GM08714 (cell line): Measurements from ENCODE around the gene FMNL2.
A peak's percentile ranks its signal among the peaks of the same experiment; 100 is the strongest.

Experiments
- H3K4me3 ChIP-seq: fragments of 200-500 bp; sonication (Bioruptor generic); 2 replicates; pipeline ENCODE4 v1.5.1; 2014; ENCODE audit warnings: mild to moderate bottlenecking, low read length, inconsistent platforms
- ZNF274 ChIP-seq: IDR thresholded peaks from 2 replicates; pipeline ENCODE4 v1.6.1; 2012; ENCODE audit warnings: mild to moderate bottlenecking, low read depth, low read length

FMNL2 gene

GRCh38 chr2:152458441-152458940 is 123.5 kb downstream of the FMNL2 start:
- no peak overlapping the region for H3K4me3 ChIP-seq
- TF ChIP-seq ZNF274: no peak

- no peak for TF ChIP-seq ZNF274
- no peak overlapping the region for H3K4me3 ChIP-seq
Measured at GRCh38 chr2:152459091-152459490, 124.1 kb downstream of the FMNL2 start.

- TF ChIP-seq ZNF274: no peak
- no peak overlapping the region for H3K4me3 ChIP-seq
Measured at GRCh38 chr2:152460567-152460966, 125.6 kb downstream of the FMNL2 start.

- no peak overlapping the region for H3K4me3 ChIP-seq
- TF ChIP-seq ZNF274: no peak
Measured at GRCh38 chr2:152462120-152462519, 127.1 kb downstream of the FMNL2 start.

- TF ChIP-seq ZNF274: no peak
Measured at GRCh38 chr2:152462779-152463178, 127.8 kb downstream of the FMNL2 start.

GRCh38 chr2:152464851-152465470 is 130.0 kb downstream of the FMNL2 start:
- TF ChIP-seq ZNF274: no peak
- no peak overlapping the region for H3K4me3 ChIP-seq

More at GRCh38 chr2:152462779-152463178, 127.8 kb downstream of the FMNL2 start:
- H3K4me3 ChIP-seq: no peak overlapping the region

GRCh38 chr2:152465541-152465940 is 130.6 kb downstream of the FMNL2 start:
- no peak for TF ChIP-seq ZNF274
- H3K4me3 ChIP-seq: no peak overlapping the region

GRCh38 chr2:152466041-152466440 is 131.1 kb downstream of the FMNL2 start:
- no peak for TF ChIP-seq ZNF274
- no peak overlapping the region for H3K4me3 ChIP-seq

GRCh38 chr2:152466980-152467676 is 132.2 kb downstream of the FMNL2 start:
- no peak for TF ChIP-seq ZNF274
- H3K4me3 ChIP-seq: peak overlapping the region; percentile 40; the same call in 1 of the 2 replicates

- peak overlapping the region; percentile 21; the same call in 1 of the 2 replicates for H3K4me3 ChIP-seq
- TF ChIP-seq ZNF274: no peak
Measured at GRCh38 chr2:152467677-152468410, 132.9 kb downstream of the FMNL2 start.

GRCh38 chr2:152468899-152469692 is 134.1 kb downstream of the FMNL2 start:
- H3K4me3 ChIP-seq: peak overlapping the region; percentile 53; the same call in 1 of the 2 replicates
- no peak for TF ChIP-seq ZNF274

- TF ChIP-seq ZNF274: no peak
- no peak overlapping the region for H3K4me3 ChIP-seq
Measured at GRCh38 chr2:152470861-152471854, 136.2 kb downstream of the FMNL2 start.

GRCh38 chr2:152472481-152472887 is 137.5 kb downstream of the FMNL2 start:
- no peak for TF ChIP-seq ZNF274
- no peak overlapping the region for H3K4me3 ChIP-seq
